Thyroid gland (tissue), 4 donors: ENCODE measurements around the gene FHIT.

Experiments
- CTCF ChIP-seq, 6 experiments: fragments of 200-600 bp in 3 of 6; fragments of 450-650 bp in 3 of 6; sonication (generic) in 3 of 6; IDR thresholded peaks; one replicate each; pipeline ENCODE4 v1.5.1; 2016 to 2019; ENCODE audit warnings: antibody characterized with exemption in 6 of 6, mild to moderate bottlenecking in 2 of 6, inconsistent platforms in 1 of 6, moderate library complexity in 1 of 6
- POLR2A ChIP-seq, 2 donors: fragments of 450-650 bp; IDR thresholded peaks; one replicate each; pipeline ENCODE4 v1.6.1; 2017; ENCODE audit warnings: antibody characterized with exemption in 2 of 2, mild to moderate bottlenecking in 2 of 2, moderate library complexity in 1 of 2

- TF ChIP-seq CTCF (IDR thresholded peaks at IDR 0.05) (no peak), POLR2A (IDR thresholded peaks at IDR 0.05) (no peak)
Measured at GRCh38 chr3:60351481-60351880, 899.8 kb downstream of the FHIT start.
